GM23338 (cell line): Measurements from ENCODE around the gene NEK10.

Experiments
- CREB1 ChIP-seq: fragments of 250-450 bp; sonication (Bioruptor Pico); IDR thresholded peaks from 2 replicates; pipeline ENCODE4 v1.5.0; 2020; ENCODE audit warnings: low read depth, mild to moderate bottlenecking, moderate library complexity
- EZH2 ChIP-seq: fragments of 200-600 bp; sonication (generic); IDR thresholded peaks from one replicate; pipeline ENCODE4 v1.8.0; 2017; ENCODE audit warnings: antibody characterized with exemption, mild to moderate bottlenecking, low read depth; ENCODE audit not compliant: unreplicated experiment
- EZH2phosphoT487 ChIP-seq: fragments of 200-600 bp; sonication (generic); IDR thresholded peaks from one replicate; pipeline ENCODE4 v1.8.1; 2018; ENCODE audit warnings: antibody characterized with exemption; ENCODE audit not compliant: unreplicated experiment
- JUNB ChIP-seq: IDR thresholded peaks from one replicate; pipeline ENCODE4 v1.6.1; 2016; ENCODE audit warnings: antibody characterized with exemption; ENCODE audit not compliant: unreplicated experiment
- NANOG ChIP-seq: IDR thresholded peaks from 2 replicates; pipeline ENCODE4 v1.6.1; 2016; ENCODE audit warnings: antibody characterized with exemption, borderline replicate concordance
- POLR2AphosphoS5 ChIP-seq: IDR thresholded peaks from 2 replicates; pipeline ENCODE4 v1.6.1; 2016; ENCODE audit warnings: antibody characterized with exemption, low read depth
- STAT1 ChIP-seq: IDR thresholded peaks from one replicate; pipeline ENCODE4 v1.6.1; 2016; ENCODE audit warnings: antibody characterized with exemption; ENCODE audit not compliant: unreplicated experiment
- ZNF114 ChIP-seq: fragments of 250-450 bp; sonication (Bioruptor Pico); IDR thresholded peaks from 2 replicates; pipeline ENCODE4 v1.5.0; 2020; ENCODE audit warnings: mild to moderate bottlenecking, moderate library complexity
- ZNF331 ChIP-seq: fragments of 250-450 bp; sonication (Bioruptor Pico); IDR thresholded peaks from 2 replicates; pipeline ENCODE4 v1.5.0; 2020; ENCODE audit warnings: low read depth, mild to moderate bottlenecking, moderate library complexity
- TF ChIP-seq, protein P1 (sequence below), 2 experiments: fragments of 200-600 bp in 1 of 2; sonication (generic) in 1 of 2; conservative IDR thresholded peaks; 2 replicates each; pipeline versions ENCODE4 v1.5.1 to v1.6.1; 2016 to 2017; ENCODE audit warnings: antibody characterized with exemption in 2 of 2, low read depth in 2 of 2, mild to moderate bottlenecking in 2 of 2, moderate library complexity in 1 of 2
- TF ChIP-seq, protein P2 (sequence below): fragments of 250-450 bp; sonication (Bioruptor Pico); IDR thresholded peaks from 2 replicates; pipeline ENCODE4 v1.5.0; 2020; ENCODE audit warnings: mild to moderate bottlenecking, moderate library complexity
- TF ChIP-seq, protein P3 (sequence below): IDR thresholded peaks from one replicate; pipeline ENCODE4 v1.6.1; 2018; ENCODE audit warnings: antibody characterized with exemption; ENCODE audit not compliant: unreplicated experiment
- TF ChIP-seq, protein P4 (sequence below): IDR thresholded peaks from 2 replicates; pipeline ENCODE4 v1.6.1; 2016; ENCODE audit warnings: antibody characterized with exemption

DNA sequence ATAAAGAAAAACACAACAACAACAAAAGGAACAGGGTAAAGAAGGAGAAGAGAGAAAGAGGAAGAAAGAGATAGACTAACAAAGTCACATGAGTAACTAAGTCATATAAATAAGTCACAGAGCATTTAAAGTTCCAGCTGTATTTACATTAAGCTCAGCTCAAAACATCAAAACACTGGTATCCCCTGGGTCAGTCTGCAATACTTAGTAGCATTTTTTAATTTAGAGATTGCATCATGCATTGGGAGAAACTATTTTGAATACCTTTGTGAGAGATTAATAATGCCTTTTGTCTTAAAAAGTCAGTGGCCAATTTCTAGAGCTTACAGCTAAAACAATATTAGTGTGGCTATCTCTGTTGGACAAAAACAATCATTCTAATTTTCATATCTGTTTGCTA lies 78.4 kb downstream of the NEK10 start:
- TF ChIP-seq, protein P1, sequence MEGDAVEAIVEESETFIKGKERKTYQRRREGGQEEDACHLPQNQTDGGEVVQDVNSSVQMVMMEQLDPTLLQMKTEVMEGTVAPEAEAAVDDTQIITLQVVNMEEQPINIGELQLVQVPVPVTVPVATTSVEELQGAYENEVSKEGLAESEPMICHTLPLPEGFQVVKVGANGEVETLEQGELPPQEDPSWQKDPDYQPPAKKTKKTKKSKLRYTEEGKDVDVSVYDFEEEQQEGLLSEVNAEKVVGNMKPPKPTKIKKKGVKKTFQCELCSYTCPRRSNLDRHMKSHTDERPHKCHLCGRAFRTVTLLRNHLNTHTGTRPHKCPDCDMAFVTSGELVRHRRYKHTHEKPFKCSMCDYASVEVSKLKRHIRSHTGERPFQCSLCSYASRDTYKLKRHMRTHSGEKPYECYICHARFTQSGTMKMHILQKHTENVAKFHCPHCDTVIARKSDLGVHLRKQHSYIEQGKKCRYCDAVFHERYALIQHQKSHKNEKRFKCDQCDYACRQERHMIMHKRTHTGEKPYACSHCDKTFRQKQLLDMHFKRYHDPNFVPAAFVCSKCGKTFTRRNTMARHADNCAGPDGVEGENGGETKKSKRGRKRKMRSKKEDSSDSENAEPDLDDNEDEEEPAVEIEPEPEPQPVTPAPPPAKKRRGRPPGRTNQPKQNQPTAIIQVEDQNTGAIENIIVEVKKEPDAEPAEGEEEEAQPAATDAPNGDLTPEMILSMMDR (conservative IDR thresholded peaks at IDR 0.05; ENCODE audit: low read depth in 2 of 2) = no peak
- TF ChIP-seq CREB1 (CRISPR knock-in tag) (no peak), JUNB (no peak), POLR2AphosphoS5 (no peak), EZH2 (no peak), EZH2phosphoT487 (no peak), ZNF331 (CRISPR knock-in tag) (no peak), STAT1 (no peak), NANOG (no peak), ZNF114 (CRISPR knock-in tag) (no peak)
- TF ChIP-seq, protein P2, sequence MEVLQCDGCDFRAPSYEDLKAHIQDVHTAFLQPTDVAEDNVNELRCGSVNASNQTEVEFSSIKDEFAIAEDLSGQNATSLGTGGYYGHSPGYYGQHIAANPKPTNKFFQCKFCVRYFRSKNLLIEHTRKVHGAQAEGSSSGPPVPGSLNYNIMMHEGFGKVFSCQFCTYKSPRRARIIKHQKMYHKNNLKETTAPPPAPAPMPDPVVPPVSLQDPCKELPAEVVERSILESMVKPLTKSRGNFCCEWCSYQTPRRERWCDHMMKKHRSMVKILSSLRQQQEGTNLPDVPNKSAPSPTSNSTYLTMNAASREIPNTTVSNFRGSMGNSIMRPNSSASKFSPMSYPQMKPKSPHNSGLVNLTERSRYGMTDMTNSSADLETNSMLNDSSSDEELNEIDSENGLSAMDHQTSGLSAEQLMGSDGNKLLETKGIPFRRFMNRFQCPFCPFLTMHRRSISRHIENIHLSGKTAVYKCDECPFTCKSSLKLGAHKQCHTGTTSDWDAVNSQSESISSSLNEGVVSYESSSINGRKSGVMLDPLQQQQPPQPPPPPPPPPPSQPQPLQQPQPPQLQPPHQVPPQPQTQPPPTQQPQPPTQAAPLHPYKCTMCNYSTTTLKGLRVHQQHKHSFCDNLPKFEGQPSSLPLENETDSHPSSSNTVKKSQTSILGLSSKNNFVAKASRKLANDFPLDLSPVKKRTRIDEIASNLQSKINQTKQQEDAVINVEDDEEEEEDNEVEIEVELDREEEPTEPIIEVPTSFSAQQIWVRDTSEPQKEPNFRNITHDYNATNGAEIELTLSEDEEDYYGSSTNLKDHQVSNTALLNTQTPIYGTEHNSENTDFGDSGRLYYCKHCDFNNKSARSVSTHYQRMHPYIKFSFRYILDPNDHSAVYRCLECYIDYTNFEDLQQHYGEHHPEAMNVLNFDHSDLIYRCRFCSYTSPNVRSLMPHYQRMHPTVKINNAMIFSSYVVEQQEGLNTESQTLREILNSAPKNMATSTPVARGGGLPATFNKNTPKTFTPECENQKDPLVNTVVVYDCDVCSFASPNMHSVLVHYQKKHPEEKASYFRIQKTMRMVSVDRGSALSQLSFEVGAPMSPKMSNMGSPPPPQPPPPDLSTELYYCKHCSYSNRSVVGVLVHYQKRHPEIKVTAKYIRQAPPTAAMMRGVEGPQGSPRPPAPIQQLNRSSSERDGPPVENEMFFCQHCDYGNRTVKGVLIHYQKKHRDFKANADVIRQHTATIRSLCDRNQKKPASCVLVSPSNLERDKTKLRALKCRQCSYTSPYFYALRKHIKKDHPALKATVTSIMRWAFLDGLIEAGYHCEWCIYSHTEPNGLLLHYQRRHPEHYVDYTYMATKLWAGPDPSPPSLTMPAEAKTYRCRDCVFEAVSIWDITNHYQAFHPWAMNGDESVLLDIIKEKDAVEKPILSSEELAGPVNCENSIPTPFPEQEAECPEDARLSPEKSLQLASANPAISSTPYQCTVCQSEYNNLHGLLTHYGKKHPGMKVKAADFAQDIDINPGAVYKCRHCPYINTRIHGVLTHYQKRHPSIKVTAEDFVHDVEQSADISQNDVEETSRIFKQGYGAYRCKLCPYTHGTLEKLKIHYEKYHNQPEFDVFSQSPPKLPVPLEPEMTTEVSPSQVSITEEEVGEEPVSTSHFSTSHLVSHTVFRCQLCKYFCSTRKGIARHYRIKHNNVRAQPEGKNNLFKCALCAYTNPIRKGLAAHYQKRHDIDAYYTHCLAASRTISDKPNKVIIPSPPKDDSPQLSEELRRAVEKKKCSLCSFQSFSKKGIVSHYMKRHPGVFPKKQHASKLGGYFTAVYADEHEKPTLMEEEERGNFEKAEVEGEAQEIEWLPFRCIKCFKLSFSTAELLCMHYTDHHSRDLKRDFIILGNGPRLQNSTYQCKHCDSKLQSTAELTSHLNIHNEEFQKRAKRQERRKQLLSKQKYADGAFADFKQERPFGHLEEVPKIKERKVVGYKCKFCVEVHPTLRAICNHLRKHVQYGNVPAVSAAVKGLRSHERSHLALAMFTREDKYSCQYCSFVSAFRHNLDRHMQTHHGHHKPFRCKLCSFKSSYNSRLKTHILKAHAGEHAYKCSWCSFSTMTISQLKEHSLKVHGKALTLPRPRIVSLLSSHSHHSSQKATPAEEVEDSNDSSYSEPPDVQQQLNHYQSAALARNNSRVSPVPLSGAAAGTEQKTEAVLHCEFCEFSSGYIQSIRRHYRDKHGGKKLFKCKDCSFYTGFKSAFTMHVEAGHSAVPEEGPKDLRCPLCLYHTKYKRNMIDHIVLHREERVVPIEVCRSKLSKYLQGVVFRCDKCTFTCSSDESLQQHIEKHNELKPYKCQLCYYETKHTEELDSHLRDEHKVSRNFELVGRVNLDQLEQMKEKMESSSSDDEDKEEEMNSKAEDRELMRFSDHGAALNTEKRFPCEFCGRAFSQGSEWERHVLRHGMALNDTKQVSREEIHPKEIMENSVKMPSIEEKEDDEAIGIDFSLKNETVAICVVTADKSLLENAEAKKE (CRISPR knock-in tag) = no peak
- TF ChIP-seq, protein P3, sequence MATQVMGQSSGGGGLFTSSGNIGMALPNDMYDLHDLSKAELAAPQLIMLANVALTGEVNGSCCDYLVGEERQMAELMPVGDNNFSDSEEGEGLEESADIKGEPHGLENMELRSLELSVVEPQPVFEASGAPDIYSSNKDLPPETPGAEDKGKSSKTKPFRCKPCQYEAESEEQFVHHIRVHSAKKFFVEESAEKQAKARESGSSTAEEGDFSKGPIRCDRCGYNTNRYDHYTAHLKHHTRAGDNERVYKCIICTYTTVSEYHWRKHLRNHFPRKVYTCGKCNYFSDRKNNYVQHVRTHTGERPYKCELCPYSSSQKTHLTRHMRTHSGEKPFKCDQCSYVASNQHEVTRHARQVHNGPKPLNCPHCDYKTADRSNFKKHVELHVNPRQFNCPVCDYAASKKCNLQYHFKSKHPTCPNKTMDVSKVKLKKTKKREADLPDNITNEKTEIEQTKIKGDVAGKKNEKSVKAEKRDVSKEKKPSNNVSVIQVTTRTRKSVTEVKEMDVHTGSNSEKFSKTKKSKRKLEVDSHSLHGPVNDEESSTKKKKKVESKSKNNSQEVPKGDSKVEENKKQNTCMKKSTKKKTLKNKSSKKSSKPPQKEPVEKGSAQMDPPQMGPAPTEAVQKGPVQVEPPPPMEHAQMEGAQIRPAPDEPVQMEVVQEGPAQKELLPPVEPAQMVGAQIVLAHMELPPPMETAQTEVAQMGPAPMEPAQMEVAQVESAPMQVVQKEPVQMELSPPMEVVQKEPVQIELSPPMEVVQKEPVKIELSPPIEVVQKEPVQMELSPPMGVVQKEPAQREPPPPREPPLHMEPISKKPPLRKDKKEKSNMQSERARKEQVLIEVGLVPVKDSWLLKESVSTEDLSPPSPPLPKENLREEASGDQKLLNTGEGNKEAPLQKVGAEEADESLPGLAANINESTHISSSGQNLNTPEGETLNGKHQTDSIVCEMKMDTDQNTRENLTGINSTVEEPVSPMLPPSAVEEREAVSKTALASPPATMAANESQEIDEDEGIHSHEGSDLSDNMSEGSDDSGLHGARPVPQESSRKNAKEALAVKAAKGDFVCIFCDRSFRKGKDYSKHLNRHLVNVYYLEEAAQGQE = no peak
- TF ChIP-seq, protein P4, sequence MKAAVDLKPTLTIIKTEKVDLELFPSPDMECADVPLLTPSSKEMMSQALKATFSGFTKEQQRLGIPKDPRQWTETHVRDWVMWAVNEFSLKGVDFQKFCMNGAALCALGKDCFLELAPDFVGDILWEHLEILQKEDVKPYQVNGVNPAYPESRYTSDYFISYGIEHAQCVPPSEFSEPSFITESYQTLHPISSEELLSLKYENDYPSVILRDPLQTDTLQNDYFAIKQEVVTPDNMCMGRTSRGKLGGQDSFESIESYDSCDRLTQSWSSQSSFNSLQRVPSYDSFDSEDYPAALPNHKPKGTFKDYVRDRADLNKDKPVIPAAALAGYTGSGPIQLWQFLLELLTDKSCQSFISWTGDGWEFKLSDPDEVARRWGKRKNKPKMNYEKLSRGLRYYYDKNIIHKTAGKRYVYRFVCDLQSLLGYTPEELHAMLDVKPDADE = no peak
